ENCODE measurements around the gene MATN1.

The MATN1 gene

GRCh38 chr1:30731806-30732276, 8.5 kb upstream of the MATN1 start:
- no peak for DNase-seq (ENCODE audit: low spot score)

GRCh38 chr1:30731109-30731805, 7.9 kb upstream of the MATN1 start:
- DNase-seq (ENCODE audit: low spot score): no peak

- DNase-seq (ENCODE audit: low spot score): no peak
These were observed 7.1 kb upstream of the MATN1 start for GRCh38 chr1:30730346-30731108.

GRCh38 chr1:30729901-30730300, 6.5 kb upstream of the MATN1 start:
- no peak for DNase-seq (ENCODE audit: low spot score)

- DNase-seq (ENCODE audit: low spot score): no peak
These were observed 5.7 kb upstream of the MATN1 start for GRCh38 chr1:30728832-30729638.

- no peak for DNase-seq (ENCODE audit: low spot score)
These were observed 5.0 kb upstream of the MATN1 start for GRCh38 chr1:30728340-30728739.

- DNase-seq (ENCODE audit: low spot score): no peak
These were observed 4.4 kb upstream of the MATN1 start for GRCh38 chr1:30727824-30728223.

- no peak for DNase-seq (ENCODE audit: low spot score)
These were observed 3.6 kb upstream of the MATN1 start for GRCh38 chr1:30726773-30727684.

- no peak for DNase-seq (ENCODE audit: low spot score)
These were observed 2.9 kb upstream of the MATN1 start for GRCh38 chr1:30726236-30726635.

GRCh38 chr1:30725450-30726095, 2.2 kb upstream of the MATN1 start:
- no peak for DNase-seq (ENCODE audit: low spot score)

GRCh38 chr1:30724655-30725421, 1.5 kb upstream of the MATN1 start:
- DNase-seq (ENCODE audit: low spot score): no peak

- no peak for DNase-seq (ENCODE audit: low spot score)
These were observed 790 bp upstream of the MATN1 start for GRCh38 chr1:30724175-30724574.

GRCh38 chr1:30721812-30722537, 1.4 kb downstream of the MATN1 start:
- DNase-seq (ENCODE audit: low spot score): no peak

GRCh38 chr1:30721341-30721793, 2.0 kb downstream of the MATN1 start:
- DNase-seq (ENCODE audit: low spot score): no peak

GRCh38 chr1:30720271-30721223, 2.8 kb downstream of the MATN1 start:
- no peak for DNase-seq (ENCODE audit: low spot score)

GRCh38 chr1:30719406-30720270, 3.7 kb downstream of the MATN1 start:
- DNase-seq (ENCODE audit: low spot score): no peak
